PC-9 (cell line): Measurements from ENCODE around the gene SLAMF1. TPM values are rescaled to one million over a fixed set of nuclear protein-coding genes. Genes with fewer than 3 reads are reported as not detected.

Experiments used
- BruUV-seq: library from RNA; stranded (reverse); fragments of 400-500 nt; replicated peaks from 2 replicates; lab custom pipeline; 2021; lab: Mats Ljungman, UMichigan
- CTCF ChIA-PET: fragments of 300-600 bp; sonication (Branson Sonifier 250); formaldehyde crosslinking; loops from one replicate; lab custom pipeline; 2022; ENCODE audit warnings: antibody characterized with exemption; lab: Charles Lee
- POLR2A ChIA-PET: fragments of 300-600 bp; sonication (Branson Sonifier 250); formaldehyde crosslinking; loops from one replicate; lab custom pipeline; 2022; ENCODE audit warnings: antibody characterized with exemption; ENCODE audit not compliant: unreplicated experiment; lab: Charles Lee
- DNase-seq, 2 experiments: peaks; one replicate each; pipeline versions ENCODE4 v3.0.0 to v3.0.0-alpha.2; 2015 to 2022; ENCODE audit warnings: mixed read lengths in 1 of 2
- H2AFZ ChIP-seq: fragments of 200-600 bp; sonication (generic); 2 replicates; pipeline ENCODE4 v1.8.1; 2017; ENCODE audit warnings: antibody characterized with exemption
- H3F3A ChIP-seq: fragments of 200-600 bp; sonication (generic); 2 replicates; pipeline ENCODE4 v1.8.1; 2017; ENCODE audit warnings: antibody characterized with exemption, mild to moderate bottlenecking, low read depth; ENCODE audit not compliant: insufficient read depth
- H3K27ac ChIP-seq: fragments of 200-600 bp; sonication (generic); 2 replicates; pipeline ENCODE4 v1.6.1; 2016; ENCODE audit warnings: mixed run types
- H3K27me3 ChIP-seq: fragments of 200-600 bp; sonication (generic); 2 replicates; pipeline ENCODE4 v1.6.1; 2016; ENCODE audit warnings: low read depth, mixed run types; ENCODE audit not compliant: insufficient read depth
- H3K36me3 ChIP-seq: fragments of 200-600 bp; sonication (generic); 2 replicates; pipeline ENCODE4 v1.6.1; 2016; ENCODE audit warnings: low read depth, mixed run types
- H3K4me1 ChIP-seq: fragments of 200-600 bp; sonication (generic); replicated peaks from 2 replicates; pipeline ENCODE4 v1.6.1; 2016; ENCODE audit warnings: mixed run types; ENCODE audit not compliant: insufficient read depth
- H3K4me2 ChIP-seq: fragments of 200-600 bp; sonication (generic); 2 replicates; pipeline ENCODE4 v1.6.1; 2017; ENCODE audit warnings: mixed run types
- H3K4me3 ChIP-seq: fragments of 200-600 bp; sonication (generic); 2 replicates; pipeline ENCODE4 v1.6.1; 2016; ENCODE audit warnings: mixed run types
- H3K79me2 ChIP-seq: fragments of 200-600 bp; sonication (generic); 2 replicates; pipeline ENCODE4 v1.6.1; 2017; ENCODE audit warnings: low read depth, mixed run types
- H3K9me2 ChIP-seq: fragments of 200-600 bp; sonication (generic); 2 replicates; pipeline ENCODE4 v1.8.1; 2017; ENCODE audit warnings: mild to moderate bottlenecking; ENCODE audit not compliant: insufficient read depth
- H3K9me3 ChIP-seq: fragments of 200-600 bp; sonication (generic); 2 replicates; pipeline ENCODE4 v1.8.1; 2016; ENCODE audit warnings: low read depth; ENCODE audit not compliant: insufficient read depth
- H4K20me1 ChIP-seq: fragments of 200-600 bp; sonication (generic); 2 replicates; pipeline ENCODE4 v1.8.1; 2017; ENCODE audit not compliant: insufficient read depth
- EZH2 ChIP-seq: fragments of 200-600 bp; sonication (generic); IDR thresholded peaks from 2 replicates; pipeline ENCODE4 v1.8.0; 2017; ENCODE audit warnings: antibody characterized with exemption, low read depth
- intact Hi-C: fragments of 100-400 bp; cut with micrococcal nuclease; formaldehyde crosslinking; loops from one replicate; pipeline ENCODE4 v1.10.0; 2022; ENCODE audit not compliant: unreplicated experiment
- total RNA-seq: library from RNA; stranded (reverse); gene quantifications from 2 replicates; pipeline ENCODE4 v1.2.3, GENCODE V29; 2021
- TF ChIP-seq, protein P1 (sequence below): fragments of 200-600 bp; sonication (generic); conservative IDR thresholded peaks from 2 replicates; pipeline ENCODE4 v1.6.1; 2017; ENCODE audit warnings: mixed run types, antibody characterized with exemption, mild to moderate bottlenecking, moderate library complexity

The SLAMF1 gene
- total RNA-seq, 1 experiment from 2014 or later, result not detected

DNA sequence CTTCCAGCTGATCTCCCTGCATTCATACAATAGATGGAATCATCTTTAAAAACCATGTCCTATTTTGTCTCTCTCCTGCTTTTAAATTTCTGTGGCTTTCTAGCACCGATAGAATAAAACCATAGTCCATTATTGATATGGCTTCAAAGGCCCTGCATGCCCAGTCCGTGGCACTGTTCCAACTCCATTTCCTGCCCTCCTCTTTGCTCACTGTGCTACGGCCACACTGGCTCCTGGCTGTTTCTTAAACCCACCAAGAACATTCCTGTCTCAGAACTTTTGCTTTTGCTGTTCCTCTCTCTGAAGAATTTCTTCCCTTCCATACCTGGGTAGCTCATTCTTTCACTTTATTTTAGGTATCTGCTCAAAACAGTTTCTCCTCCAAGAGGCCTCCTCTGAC, 7.2 kb downstream of the SLAMF1 start:
- Histone ChIP-seq H3K27ac (no peak overlapping the region), H3K9me2 (no peaks in the 10 kb centered on the region), H3K36me3 (no peaks in the 10 kb centered on the region), H3K9me3 (no peaks in the 10 kb centered on the region), H3K27me3 (peaks cover 67% of the 10 kb centered on the region), H3K4me2 (no peak overlapping the region), H3K79me2 (no peaks in the 10 kb centered on the region), H3K4me3 (no peak overlapping the region), H3F3A (no peaks in the 10 kb centered on the region), H3K4me1 (no peaks in the 10 kb centered on the region), H4K20me1 (no peaks in the 10 kb centered on the region), H2AFZ (no peak overlapping the region)
- intact Hi-C loops, result no loop called here
- no peak for DNase-seq
- ChIA-PET CTCF (no interaction called here), POLR2A (no interaction called here)
- no peak for TF ChIP-seq EZH2
- TF ChIP-seq, protein P1, sequence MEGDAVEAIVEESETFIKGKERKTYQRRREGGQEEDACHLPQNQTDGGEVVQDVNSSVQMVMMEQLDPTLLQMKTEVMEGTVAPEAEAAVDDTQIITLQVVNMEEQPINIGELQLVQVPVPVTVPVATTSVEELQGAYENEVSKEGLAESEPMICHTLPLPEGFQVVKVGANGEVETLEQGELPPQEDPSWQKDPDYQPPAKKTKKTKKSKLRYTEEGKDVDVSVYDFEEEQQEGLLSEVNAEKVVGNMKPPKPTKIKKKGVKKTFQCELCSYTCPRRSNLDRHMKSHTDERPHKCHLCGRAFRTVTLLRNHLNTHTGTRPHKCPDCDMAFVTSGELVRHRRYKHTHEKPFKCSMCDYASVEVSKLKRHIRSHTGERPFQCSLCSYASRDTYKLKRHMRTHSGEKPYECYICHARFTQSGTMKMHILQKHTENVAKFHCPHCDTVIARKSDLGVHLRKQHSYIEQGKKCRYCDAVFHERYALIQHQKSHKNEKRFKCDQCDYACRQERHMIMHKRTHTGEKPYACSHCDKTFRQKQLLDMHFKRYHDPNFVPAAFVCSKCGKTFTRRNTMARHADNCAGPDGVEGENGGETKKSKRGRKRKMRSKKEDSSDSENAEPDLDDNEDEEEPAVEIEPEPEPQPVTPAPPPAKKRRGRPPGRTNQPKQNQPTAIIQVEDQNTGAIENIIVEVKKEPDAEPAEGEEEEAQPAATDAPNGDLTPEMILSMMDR, result no peak
- no TSS peak for BruUV-seq

DNA sequence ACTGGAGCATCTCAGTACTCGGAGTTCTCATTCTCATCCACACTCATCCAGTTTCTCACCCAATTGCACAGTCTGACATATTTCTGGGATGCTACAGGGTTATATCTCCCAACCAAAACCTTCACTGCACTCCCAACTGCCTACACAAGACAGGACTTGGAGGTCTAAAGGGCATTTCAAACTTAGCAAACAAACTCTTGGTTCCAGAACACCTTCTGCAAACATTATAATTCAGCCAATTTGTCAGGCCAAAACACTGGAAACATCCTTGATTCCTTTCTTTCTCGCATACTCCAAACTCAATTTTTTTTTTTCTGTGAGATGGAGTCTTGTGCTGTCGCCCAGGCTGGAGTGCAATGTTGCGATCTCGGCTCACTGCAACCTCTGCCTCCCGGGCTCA, 7.9 kb downstream of the SLAMF1 start:
- Histone ChIP-seq H3K9me3 (no peaks in the 10 kb centered on the region), H3K4me2 (no peak overlapping the region), H4K20me1 (no peaks in the 10 kb centered on the region), H3K9me2 (no peaks in the 10 kb centered on the region), H3K79me2 (no peaks in the 10 kb centered on the region), H3K4me1 (no peaks in the 10 kb centered on the region), H3K27ac (no peak overlapping the region), H3K36me3 (no peaks in the 10 kb centered on the region), H3F3A (no peaks in the 10 kb centered on the region), H3K4me3 (no peak overlapping the region), H2AFZ (no peak overlapping the region), H3K27me3 (peaks cover 60% of the 10 kb centered on the region)
- no peak for TF ChIP-seq EZH2
- TF ChIP-seq, protein P1, result no peak
- no TSS peak for BruUV-seq
- intact Hi-C loops, result no loop called here
- CTCF ChIA-PET, result no interaction called here
- POLR2A ChIA-PET, result no interaction called here
- DNase-seq, result no peak

DNA sequence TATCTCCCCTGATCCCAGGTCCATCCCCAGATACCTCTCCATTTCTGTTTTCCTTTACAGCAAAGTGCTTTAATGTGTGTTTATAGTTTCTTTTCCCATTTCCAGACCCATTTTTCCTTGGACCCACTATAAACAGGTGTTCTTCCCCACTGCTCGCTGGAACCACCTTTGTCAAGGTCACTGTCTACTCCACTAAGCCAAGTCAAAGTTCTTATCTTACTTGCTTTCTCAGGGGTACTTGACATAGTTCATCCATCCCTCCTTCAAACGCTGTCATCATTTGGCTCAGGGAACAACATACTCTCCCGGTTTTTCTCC, 8.3 kb downstream of the SLAMF1 start:
- Histone ChIP-seq H4K20me1 (no peaks in the 10 kb centered on the region), H3K4me3 (no peak overlapping the region), H3K27me3 (peaks cover 56% of the 10 kb centered on the region), H3K27ac (no peak overlapping the region), H3F3A (no peaks in the 10 kb centered on the region), H3K79me2 (no peaks in the 10 kb centered on the region), H3K9me2 (no peaks in the 10 kb centered on the region), H3K9me3 (no peaks in the 10 kb centered on the region), H3K4me1 (no peaks in the 10 kb centered on the region), H3K4me2 (no peak overlapping the region), H3K36me3 (no peaks in the 10 kb centered on the region), H2AFZ (no peak overlapping the region)
- no peak for DNase-seq
- no peak for TF ChIP-seq EZH2
- ChIA-PET CTCF (no interaction called here), POLR2A (no interaction called here)
- no TSS peak for BruUV-seq
- intact Hi-C loops, result no loop called here

DNA sequence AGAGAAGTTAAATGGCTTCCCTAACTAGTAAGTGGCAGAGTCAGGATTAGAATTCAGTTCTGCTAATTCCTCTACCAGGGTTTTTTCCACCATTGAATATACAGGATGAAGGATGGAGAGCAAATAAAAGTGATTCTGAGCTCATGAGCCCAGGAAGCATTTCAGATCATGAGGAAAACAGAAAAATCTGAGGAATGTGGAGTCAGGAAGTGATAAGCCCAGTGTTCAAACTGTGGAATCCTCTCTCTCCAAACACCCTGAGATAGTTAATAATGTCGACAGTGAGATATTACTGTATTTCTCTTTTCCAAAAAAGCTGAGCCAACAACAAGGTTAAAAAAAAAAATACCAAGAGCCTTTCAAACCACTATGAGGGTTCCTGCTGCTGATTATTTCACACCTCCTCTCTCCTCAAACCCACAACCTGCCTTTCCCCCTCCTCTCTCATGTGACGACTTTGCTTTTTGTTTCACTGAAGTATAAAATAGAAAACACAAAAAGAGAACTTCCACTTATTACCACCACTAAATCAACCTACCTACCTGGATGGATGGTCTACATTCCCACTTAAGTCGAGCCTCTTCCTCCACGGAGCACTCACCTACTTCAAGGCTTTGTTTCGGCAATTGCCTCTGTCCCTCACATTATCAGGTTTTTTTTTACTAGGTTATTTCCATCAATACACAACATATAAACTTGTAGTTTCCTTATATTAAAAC, 8.9 kb downstream of the SLAMF1 start:
- no peak for DNase-seq
- TF ChIP-seq, protein P1, result no peak
- Histone ChIP-seq H3K4me2 (no peak overlapping the region), H3K4me1 (no peaks in the 10 kb centered on the region), H3K79me2 (no peaks in the 10 kb centered on the region), H3K27me3 (peaks cover 56% of the 10 kb centered on the region), H3K9me3 (no peaks in the 10 kb centered on the region), H3K27ac (no peak overlapping the region), H3K9me2 (no peaks in the 10 kb centered on the region), H3K36me3 (no peaks in the 10 kb centered on the region), H2AFZ (no peak overlapping the region), H3F3A (no peaks in the 10 kb centered on the region), H4K20me1 (no peaks in the 10 kb centered on the region), H3K4me3 (no peak overlapping the region)
- intact Hi-C loops, result no loop called here
- CTCF ChIA-PET, result no interaction called here
- POLR2A ChIA-PET, result no interaction called here
- BruUV-seq, result no TSS peak
